Iris pigment epithelial cell (primary cell): ENCODE data around the gene CKAP2.
A peak's percentile ranks its signal among the peaks of the same experiment; 100 is the strongest.
"Not testable (repeated sequence)": the region's sequence is repeated elsewhere in the genome, so short reads cannot be mapped to it uniquely, and the experiment has no call there.

Source experiments
- DNase-seq: peaks from one replicate; pipeline ENCODE4 v3.0.0-alpha.2; 2011; ENCODE audit warnings: low read depth

Gene CKAP2

DNA sequence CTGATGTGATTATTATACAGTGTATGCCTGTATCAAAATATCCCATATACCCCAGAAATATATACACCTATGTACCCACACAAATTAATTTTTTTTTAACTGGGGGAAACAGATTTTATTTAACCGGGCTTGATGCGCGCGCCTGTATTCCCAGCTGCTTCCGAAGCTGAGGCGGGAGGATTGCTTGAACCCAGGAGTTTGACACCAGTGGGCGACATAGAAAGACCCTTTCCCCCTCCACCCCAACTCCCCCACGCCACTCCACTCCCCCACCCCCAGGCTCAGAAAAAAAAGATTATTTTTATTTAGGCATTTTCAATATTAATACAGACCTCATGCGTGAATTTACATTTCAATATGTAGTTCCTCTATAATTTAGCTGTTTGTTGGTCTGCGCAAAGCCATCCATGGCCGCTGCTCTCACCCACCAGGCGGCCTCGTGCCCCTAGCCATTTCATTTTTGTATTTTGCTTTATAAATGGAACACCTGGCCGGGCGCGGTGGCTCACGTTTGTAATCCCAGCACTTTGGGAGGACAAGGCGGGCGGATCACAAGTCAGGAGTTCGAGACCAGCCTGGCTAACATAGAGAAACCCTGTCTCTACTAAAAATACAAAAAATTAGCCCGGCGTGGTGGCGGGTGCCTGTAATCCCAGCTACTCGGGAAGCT, 4.0 kb upstream of the CKAP2 start:
- no peak for DNase-seq

DNA sequence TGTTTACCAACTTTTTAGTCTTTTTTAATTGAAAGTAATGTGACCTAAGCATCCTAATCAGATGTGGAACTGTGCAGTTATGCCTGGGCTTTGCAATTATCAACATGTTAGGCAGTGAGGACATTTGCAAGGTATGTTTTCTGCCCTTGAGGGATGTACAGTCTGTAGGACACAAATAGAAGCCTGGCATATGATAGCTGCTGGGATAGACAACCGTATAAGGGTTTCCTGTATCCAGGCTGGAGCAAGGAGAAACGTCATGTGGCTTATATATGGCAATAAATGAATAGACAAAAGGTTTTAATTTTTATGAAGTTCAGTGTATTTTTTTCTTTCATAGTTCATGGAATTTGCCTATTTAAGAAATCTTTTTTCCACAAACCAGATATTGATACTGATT, 2.8 kb upstream of the CKAP2 start:
- no peak for DNase-seq

GRCh38 chr13:52454459-52454819, 839 bp upstream of the CKAP2 start:
- no peak for DNase-seq

GRCh38 chr13:52455677-52456041, 381 bp downstream of the CKAP2 start:
- DNase-seq: peak; percentile 44

GRCh38 chr13:52459668-52460067, 4.4 kb downstream of the CKAP2 start:
- peak; percentile 86 for DNase-seq

DNA sequence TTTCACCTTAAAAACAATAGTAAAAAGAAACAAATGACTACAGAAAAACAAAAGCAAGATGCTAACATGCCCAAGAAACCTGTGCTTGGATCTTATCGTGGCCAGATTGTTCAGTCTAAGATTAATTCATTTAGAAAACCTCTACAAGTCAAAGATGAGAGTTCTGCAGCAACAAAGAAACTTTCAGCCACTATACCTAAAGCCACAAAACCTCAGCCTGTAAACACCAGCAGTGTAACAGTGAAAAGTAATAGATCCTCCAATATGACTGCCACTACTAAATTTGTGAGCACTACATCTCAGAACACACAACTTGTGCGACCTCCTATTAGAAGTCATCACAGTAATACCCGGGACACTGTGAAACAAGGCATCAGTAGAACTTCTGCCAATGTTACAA, 6.0 kb downstream of the CKAP2 start:
- DNase-seq: no peak

DNA sequence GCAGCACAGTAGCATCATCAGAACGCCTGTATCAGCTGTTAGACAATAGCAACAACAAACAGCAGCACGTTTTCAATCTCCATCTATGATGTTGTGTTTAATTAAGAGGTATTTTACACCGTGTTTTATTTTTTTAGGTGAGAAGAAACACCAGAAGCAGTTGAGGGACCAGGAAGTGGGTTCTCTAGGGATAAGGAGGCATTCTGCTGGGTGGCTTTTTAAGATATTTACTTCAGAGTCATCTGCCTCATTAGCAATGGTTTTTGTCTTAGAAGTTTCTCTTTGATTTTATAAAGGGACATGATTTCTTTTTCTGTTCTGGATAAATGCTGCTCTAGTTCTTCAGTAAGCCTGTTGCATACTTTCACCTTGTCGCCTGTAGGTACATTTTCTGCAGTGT, 8.2 kb downstream of the CKAP2 start:
- DNase-seq: no peak

GRCh38 chr13:52468487-52468886, 13.2 kb downstream of the CKAP2 start:
- DNase-seq: not testable (repeated sequence)

DNA sequence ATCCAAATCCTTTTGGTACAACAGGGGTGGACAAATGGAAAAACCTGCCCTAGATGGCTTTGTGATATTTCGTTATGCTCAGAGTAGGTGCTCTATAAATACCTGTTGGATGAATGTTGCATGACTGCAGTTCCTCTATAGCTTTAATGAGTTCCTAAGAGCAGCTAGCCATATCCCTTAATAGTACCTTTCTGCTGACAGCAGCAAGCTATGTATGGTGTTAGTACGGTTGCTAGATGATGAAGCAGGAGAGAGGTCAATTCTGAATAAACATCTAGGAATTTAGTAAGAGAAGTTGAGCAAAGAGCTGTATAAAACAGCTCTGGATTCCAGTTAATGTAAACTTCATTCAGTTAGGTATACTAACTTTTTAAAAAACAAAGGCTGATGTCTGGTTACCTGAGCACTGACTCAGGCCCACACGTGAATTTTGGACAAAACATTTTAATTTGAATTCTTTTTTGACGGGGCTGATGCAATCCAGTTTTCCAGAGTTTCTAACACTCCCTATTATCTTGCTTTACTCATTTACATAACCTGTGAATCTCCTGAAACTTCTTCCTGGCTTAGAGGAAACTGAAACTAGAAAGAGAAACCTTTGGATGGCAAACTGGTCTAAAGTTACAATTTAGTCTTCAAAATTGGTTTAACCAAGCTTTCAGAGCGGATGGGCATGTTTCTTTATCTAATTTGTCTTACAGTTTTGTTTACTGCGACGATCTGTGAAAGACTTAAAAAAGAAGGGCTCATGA, 25.6 kb downstream of the CKAP2 start:
- not testable (repeated sequence) for DNase-seq

GRCh38 chr13:52487078-52487477, 31.8 kb downstream of the CKAP2 start:
- DNase-seq: peak; percentile 8

- DNase-seq: not testable (repeated sequence)
Observed at GRCh38 chr13:52488763-52489162, 33.5 kb downstream of the CKAP2 start.

DNA sequence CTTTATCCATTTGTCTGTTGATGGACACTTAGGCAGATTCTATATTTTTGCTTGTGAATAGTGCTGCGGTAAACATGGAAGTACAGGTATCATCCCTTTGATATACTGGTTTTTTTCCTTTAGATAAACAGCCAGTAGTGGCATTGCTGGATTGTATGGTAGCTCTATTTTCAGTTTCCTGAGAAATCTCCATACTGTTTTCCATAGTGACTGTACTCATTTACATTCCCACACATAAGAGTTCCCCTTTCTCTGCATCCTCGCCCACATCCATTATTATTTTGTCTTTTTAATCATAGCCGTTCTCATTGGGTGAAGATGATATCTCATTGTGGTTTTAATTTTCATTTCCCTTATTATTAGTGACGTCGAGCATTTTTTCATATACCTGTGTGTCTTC, 35.7 kb downstream of the CKAP2 start:
- DNase-seq: not testable (repeated sequence)

- not testable (repeated sequence) for DNase-seq
Observed at GRCh38 chr13:52494241-52494640, 39.0 kb downstream of the CKAP2 start.

GRCh38 chr13:52497979-52498378, 42.7 kb downstream of the CKAP2 start:
- not testable (repeated sequence) for DNase-seq

DNA sequence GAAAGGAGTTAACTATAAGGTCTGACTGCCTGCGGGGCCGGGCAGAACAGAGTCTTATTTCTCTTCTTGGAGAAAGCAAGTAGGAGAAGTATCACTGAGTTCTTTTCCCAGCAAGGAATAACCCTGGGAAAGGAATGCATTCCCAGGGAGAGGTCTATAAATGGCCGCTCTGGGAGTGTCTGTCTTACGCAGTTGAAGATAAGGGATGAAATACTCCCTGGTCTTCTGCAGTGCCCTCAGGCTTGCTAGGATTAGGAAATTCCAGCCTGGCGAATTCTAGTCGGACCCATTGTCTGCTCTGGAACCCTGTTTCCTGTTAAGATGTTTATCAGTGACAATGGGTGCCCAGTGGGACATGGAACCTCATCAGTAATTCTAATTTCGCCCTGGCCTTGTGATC, 47.0 kb downstream of the CKAP2 start:
- DNase-seq: not testable (repeated sequence)

DNA sequence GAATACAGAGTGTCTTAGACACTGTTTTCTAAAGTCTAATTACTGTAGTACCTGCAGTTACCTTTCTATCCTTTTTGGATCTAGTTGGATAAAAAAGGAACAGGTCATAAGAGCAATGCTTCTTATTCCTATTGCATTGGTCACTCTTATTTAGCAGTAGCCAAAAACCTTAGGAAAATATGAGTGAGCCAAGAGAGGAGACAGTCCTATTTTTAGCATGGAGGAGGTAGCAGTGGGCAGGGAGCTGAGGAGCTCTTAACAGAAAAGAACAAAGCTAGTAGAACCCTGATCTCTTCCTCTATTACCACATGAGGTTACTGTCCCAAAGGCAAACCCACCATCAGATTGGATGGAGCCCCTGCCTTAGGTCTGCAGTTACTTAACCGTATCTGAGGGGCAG, 50.6 kb downstream of the CKAP2 start:
- not testable (repeated sequence) for DNase-seq

DNA sequence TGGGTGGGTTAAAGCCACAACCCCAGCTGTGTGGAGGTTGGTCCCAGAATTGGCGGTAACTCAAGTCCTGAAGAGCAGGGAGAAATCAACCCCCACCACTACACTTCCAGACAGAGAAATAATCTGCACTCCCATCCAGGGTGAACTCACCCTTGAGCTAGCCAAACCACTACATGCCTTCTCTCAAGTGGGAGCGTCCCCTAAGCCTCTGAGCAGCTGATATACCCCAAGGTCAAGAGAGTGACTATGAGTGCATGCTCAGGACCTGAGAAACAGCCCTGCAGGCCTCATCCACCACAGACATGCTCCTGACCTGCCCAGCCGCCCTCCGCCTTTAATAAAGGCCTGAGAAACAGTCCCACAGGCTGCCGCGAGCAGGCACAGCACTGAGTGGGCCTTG, 54.3 kb downstream of the CKAP2 start:
- not testable (repeated sequence) for DNase-seq

- not testable (repeated sequence) for DNase-seq
Observed at GRCh38 chr13:52510221-52510797, 55.0 kb downstream of the CKAP2 start.

GRCh38 chr13:52511598-52511997, 56.3 kb downstream of the CKAP2 start:
- not testable (repeated sequence) for DNase-seq

DNA sequence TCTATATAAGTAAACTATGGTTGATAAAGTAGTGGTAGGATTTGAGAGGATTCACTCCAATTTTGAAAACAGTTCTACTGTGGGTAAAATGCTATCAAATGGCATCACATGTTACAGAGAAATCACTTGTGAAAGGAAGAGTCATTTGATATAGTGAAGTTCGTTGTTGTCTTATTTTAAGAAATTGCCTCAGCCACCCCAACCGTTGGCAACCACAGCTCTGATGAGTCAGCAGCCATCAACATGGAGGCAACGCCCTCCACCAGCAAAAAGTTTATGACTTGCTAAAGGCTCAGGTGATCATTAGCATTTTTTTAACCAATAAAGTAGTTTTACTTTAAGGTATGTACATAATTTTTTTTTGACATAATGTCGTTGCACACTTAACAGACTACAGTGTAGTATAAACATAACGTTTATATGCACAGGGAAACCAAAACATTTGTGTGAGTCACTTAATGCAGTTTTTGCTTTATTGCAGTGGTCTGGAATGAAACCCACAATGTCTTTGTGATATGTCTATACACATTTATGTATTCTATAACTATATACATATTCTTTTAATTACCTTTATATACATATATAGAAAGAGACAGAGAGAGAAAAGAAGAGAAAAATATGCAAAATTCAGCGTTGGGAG, 58.8 kb downstream of the CKAP2 start:
- peak; percentile 7 for DNase-seq

DNA sequence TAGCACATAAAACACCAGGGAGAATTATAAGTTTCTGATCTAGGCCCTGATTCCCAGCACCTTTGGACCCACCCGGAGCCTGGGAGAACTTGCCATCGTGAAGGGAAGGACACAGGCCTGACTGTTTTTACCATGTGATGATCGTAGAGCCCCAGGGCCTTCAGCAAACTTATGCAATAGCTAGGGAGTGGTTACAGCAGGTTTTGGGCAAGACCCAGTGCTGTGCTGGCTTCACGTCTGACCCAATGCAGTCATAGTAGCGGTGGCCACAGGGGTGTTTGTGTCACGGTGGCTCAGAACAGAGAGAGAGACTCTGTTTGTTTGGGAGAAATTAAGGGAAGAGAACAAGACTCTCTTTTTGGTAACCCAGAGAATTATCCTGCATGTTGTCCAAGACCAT, 68.0 kb downstream of the CKAP2 start:
- DNase-seq: not testable (repeated sequence)
